ENCODE data around the gene EFCAB6. TPM values are rescaled to one million over a fixed set of nuclear protein-coding genes. Genes with fewer than 3 reads are reported as not detected.

EFCAB6 gene
- total RNA-seq, 4 donors from 2014 or later: 2.0 to 8.4 (median 5.7) TPM

DNA sequence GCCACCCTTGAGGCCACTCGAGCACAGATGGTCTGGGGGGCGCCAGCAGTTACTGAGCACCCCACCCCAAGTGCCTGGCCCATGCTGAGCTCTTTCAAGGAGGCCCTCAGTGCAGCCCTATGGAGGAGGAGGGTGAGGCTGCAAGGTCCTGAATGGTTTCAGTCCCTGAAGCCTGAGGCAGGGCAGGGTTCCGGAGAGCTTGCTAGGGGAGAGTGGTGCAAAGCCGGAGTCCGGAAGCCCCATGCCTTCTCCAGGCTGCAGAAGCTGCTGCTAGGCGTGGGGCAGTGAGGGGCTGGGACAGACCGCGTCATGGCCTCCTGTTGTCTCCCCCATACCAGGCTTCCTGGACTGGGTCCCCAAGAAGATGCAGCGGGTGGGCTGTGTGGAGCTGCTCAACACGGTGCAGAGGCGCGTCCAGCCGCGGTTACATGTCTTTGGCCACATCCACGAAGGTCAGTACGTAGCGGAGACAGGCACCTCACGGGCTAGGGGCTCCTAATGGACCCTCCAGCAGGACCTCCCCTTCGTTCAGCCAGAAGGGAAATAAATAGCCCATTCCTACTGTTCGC, 309.7 kb downstream of the EFCAB6 start:
- H3K4me1 ChIP-seq: no peaks in the 10 kb centered on the region
- H3K27me3 ChIP-seq: no peaks in the 10 kb centered on the region
- no peaks in the 10 kb centered on the region for H3K36me3 ChIP-seq
- no peak for DNase-seq
- intact Hi-C loops (cut with DNase I; ENCODE audit: low total_unique reads): no loop called here
- H3K4me3 ChIP-seq: no peak overlapping the region
- no peaks in the 10 kb centered on the region for H3K9me3 ChIP-seq
- TF ChIP-seq, protein P1, sequence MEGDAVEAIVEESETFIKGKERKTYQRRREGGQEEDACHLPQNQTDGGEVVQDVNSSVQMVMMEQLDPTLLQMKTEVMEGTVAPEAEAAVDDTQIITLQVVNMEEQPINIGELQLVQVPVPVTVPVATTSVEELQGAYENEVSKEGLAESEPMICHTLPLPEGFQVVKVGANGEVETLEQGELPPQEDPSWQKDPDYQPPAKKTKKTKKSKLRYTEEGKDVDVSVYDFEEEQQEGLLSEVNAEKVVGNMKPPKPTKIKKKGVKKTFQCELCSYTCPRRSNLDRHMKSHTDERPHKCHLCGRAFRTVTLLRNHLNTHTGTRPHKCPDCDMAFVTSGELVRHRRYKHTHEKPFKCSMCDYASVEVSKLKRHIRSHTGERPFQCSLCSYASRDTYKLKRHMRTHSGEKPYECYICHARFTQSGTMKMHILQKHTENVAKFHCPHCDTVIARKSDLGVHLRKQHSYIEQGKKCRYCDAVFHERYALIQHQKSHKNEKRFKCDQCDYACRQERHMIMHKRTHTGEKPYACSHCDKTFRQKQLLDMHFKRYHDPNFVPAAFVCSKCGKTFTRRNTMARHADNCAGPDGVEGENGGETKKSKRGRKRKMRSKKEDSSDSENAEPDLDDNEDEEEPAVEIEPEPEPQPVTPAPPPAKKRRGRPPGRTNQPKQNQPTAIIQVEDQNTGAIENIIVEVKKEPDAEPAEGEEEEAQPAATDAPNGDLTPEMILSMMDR (IDR thresholded peaks at IDR 0.05): no peak
- no peak for TF ChIP-seq POLR2A (IDR thresholded peaks at IDR 0.05)
- H3K27ac ChIP-seq: no peak overlapping the region

DNA sequence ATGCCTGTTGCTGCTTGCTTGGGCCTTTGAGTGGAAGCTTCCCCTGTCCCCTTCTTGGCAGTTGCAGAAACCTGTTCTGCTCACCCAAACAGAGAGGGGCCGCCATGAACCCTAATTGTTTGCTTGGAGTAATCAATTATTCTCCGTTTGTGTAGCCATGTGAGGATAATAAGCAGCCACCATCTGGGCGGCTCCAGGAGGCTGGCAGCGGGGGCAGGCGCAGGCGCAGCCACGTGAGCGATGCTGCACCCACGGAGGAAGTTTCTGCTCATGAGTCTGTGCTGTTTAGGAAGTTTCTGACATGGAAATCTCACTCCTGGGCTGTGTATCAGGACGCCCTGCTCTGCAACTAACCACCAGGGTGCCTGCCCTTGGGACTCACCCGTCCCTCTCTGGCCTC, 310.2 kb downstream of the EFCAB6 start:
- Histone ChIP-seq H3K36me3 (no peaks in the 10 kb centered on the region), H3K27me3 (no peaks in the 10 kb centered on the region), H3K9me3 (no peaks in the 10 kb centered on the region), H3K4me1 (no peaks in the 10 kb centered on the region), H3K27ac (no peak overlapping the region), H3K4me3 (no peak overlapping the region)
- intact Hi-C loops (cut with DNase I; ENCODE audit: low total_unique reads): no loop called here
- TF ChIP-seq POLR2A (IDR thresholded peaks at IDR 0.05): no peak
- TF ChIP-seq, protein P1 (IDR thresholded peaks at IDR 0.05): no peak
- DNase-seq: no peak

DNA sequence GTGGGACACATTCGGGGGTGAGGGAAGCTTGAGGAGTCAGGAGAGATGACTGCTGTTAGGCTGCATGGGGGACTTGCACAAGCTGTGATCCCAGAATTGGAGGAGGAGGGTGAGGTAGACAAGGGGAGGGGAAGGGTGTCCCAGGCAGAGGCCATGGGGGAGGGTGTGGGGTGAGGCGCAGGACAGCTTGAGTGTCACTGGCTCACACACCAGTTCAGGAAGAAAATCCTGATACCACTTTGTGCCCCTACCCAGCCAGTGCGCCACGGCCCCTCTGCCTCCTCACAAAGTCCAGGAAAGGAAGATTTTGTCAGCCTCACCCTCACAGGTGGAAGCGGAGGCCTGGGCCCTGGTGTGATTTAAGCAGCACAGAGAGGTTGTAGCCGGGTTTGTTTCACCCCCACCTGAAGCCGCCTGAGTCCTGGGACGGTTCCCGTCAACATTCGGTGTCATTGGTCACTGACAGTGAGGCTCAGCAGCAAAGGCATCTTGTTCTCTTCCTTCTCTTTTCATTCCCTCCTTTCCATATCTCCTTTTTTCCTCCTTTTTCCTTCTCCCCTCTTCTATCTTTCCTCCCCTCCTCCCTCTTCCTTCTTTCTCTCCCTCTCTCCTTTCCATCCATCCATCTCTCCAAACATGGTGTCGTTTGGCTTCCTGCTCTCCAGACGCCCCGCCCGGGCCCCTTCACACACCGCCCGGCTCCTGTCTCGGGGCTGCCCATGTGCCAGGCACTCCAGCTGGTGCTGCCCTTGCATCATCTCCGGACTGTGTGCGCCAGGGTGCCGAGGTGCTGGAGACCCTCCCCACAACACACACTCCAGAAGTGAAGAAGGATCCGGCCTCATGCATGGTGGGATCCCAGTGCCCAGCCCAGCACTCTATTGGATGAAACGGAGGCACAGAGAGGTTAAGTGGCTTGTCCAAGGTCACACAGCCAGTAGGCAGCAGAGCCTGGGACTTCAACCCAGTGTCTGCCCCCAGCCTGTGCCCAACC, 311.0 kb downstream of the EFCAB6 start:
- Histone ChIP-seq H3K4me1 (no peaks in the 10 kb centered on the region), H3K9me3 (no peaks in the 10 kb centered on the region), H3K27me3 (no peaks in the 10 kb centered on the region), H3K27ac (no peak overlapping the region), H3K36me3 (no peaks in the 10 kb centered on the region), H3K4me3 (no peak overlapping the region)
- DNase-seq: no peak
- TF ChIP-seq, protein P1 (IDR thresholded peaks at IDR 0.05): no peak
- TF ChIP-seq POLR2A (IDR thresholded peaks at IDR 0.05): no peak
- intact Hi-C loops (cut with DNase I; ENCODE audit: low total_unique reads): no loop called here

DNA sequence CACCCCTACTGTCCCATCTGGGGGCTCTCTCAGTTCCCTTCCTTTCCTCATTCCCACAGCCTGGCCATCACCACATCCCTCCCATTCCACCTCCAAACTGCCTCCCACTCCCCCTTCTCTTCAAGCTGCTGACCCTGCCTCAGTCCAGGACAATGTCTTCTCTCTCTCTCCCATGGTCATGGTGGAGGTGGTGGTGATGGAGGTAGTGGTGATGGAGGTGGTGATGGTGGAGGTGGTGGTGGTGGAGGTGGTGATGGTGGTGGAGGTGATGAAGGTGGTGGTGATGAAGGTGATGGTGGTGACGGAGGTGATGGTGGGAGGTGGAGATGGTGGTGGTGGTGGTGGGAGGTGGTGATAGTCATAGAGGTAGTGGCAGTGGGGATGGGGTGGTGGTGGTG, 313.2 kb downstream of the EFCAB6 start:
- intact Hi-C loops (cut with DNase I; ENCODE audit: low total_unique reads): no loop called here
- DNase-seq: no peak

More for the DNA sequence above, 313.2 kb downstream of the EFCAB6 start:
- H3K36me3 ChIP-seq: no peaks in the 10 kb centered on the region
- no peaks in the 10 kb centered on the region for H3K9me3 ChIP-seq
- TF ChIP-seq, protein P1 (IDR thresholded peaks at IDR 0.05): no peak
- no peak for TF ChIP-seq POLR2A (IDR thresholded peaks at IDR 0.05)
- H3K27ac ChIP-seq: no peak overlapping the region
- no peaks in the 10 kb centered on the region for H3K4me1 ChIP-seq
- H3K27me3 ChIP-seq: no peaks in the 10 kb centered on the region
- no peak overlapping the region for H3K4me3 ChIP-seq
